Subcutaneous adipose tissue (tissue), 4 donors: ENCODE results near the gene XCR1. TPM values are rescaled to one million over a fixed set of nuclear protein-coding genes. Genes with fewer than 3 reads are reported as not detected.

Experiments used
- CTCF ChIP-seq: fragments of 450-650 bp; IDR thresholded peaks from one replicate; pipeline ENCODE4 v1.5.1; 2016; ENCODE audit warnings: low read depth, mild to moderate bottlenecking, control low read depth, antibody characterized with exemption, moderate library complexity
- total RNA-seq, 4 donors: library from RNA; depleted of rRNA; stranded (reverse); fragments of >200 nt; gene quantifications; one replicate each; pipeline ENCODE4 v1.1.0, GENCODE V29; 2016

Gene XCR1
- total RNA-seq = not detected

GRCh38 chr3:46027021-46027705, at the start of gene XCR1:
TSS of gene XCR1 (minus strand) at chr3:46027483. CDS start at chr3:46021947, 5,536 bp downstream.
- TF ChIP-seq CTCF = no peak

GRCh38 chr3:46076606-46077005, 49.3 kb upstream of the XCR1 start:
- no peak for TF ChIP-seq CTCF

- TF ChIP-seq CTCF = no peak
These were observed 48.5 kb upstream of the XCR1 start for GRCh38 chr3:46075816-46076215.

GRCh38 chr3:46071222-46071858, 44.1 kb upstream of the XCR1 start:
- TF ChIP-seq CTCF = no peak

GRCh38 chr3:46070595-46071093, 43.4 kb upstream of the XCR1 start:
- no peak for TF ChIP-seq CTCF

GRCh38 chr3:46068501-46068900, 41.2 kb upstream of the XCR1 start:
- no peak for TF ChIP-seq CTCF

- no peak for TF ChIP-seq CTCF
These were observed 40.1 kb upstream of the XCR1 start for GRCh38 chr3:46067401-46067800.
